ENCODE measurements around the gene LGMN.

The LGMN gene

GRCh38 chr14:92668276-92668973 is 80.0 kb downstream of the LGMN start:
- Mint-ChIP-seq H3K4me1 (ENCODE audit: low read depth in 2 of 2) (peaks cover 34 to 38% of the 10 kb centered on the region in 2 donors), H3K4me3 (no peak overlapping the region), H3K27ac (peak overlapping the region; percentile 77 to 87), H3K36me3 (ENCODE audit: insufficient read depth) (peaks cover 40% of the 10 kb centered on the region), H3K27me3 (no peaks in the 10 kb centered on the region), H3K9me3 (no peaks in the 10 kb centered on the region)
- ATAC-seq (replicated peaks) (no peak), DNase-seq (no peak)

GRCh38 chr14:92666251-92666650 is 82.2 kb downstream of the LGMN start:
- ATAC-seq (replicated peaks), result no peak
- H3K9me3 Mint-ChIP-seq, result no peaks in the 10 kb centered on the region
- peaks cover 61% of the 10 kb centered on the region for H3K36me3 Mint-ChIP-seq (ENCODE audit: insufficient read depth)
- H3K27me3 Mint-ChIP-seq, result no peaks in the 10 kb centered on the region
- peak overlapping the region; percentile 85 to 87 for H3K27ac Mint-ChIP-seq
- H3K4me3 Mint-ChIP-seq, result no peak overlapping the region
- no peak for DNase-seq
- H3K4me1 Mint-ChIP-seq (ENCODE audit: low read depth in 2 of 2), result peaks cover 40 to 46% of the 10 kb centered on the region in 2 donors

- peaks cover 67% of the 10 kb centered on the region for H3K36me3 Mint-ChIP-seq (ENCODE audit: insufficient read depth)
- no peak for DNase-seq
These were observed 82.7 kb downstream of the LGMN start for GRCh38 chr14:92665661-92666110.

GRCh38 chr14:92663049-92663448 is 85.4 kb downstream of the LGMN start:
- Mint-ChIP-seq H3K4me1 (ENCODE audit: low read depth in 2 of 2) (peaks cover 35 to 40% of the 10 kb centered on the region in 2 donors), H3K36me3 (ENCODE audit: insufficient read depth) (peaks cover 78% of the 10 kb centered on the region), H3K27me3 (no peaks in the 10 kb centered on the region), H3K9me3 (no peaks in the 10 kb centered on the region), H3K4me3 (no peak overlapping the region), H3K27ac (peak overlapping the region; percentile 84 to 89)
- DNase-seq, result no peak
- ATAC-seq (replicated peaks), result no peak

More at GRCh38 chr14:92665661-92666110, 82.7 kb downstream of the LGMN start:
- Mint-ChIP-seq H3K4me3 (no peak overlapping the region), H3K4me1 (ENCODE audit: low read depth in 2 of 2) (peaks cover 36 to 42% of the 10 kb centered on the region in 2 donors), H3K27me3 (no peaks in the 10 kb centered on the region), H3K27ac (peak overlapping the region; percentile 85 to 87), H3K9me3 (no peaks in the 10 kb centered on the region)
- ATAC-seq (replicated peaks), result no peak

GRCh38 chr14:92660571-92660970 is 87.9 kb downstream of the LGMN start:
- Mint-ChIP-seq H3K4me3 (no peak overlapping the region), H3K4me1 (ENCODE audit: low read depth in 2 of 2) (peaks cover 48 to 54% of the 10 kb centered on the region in 2 donors), H3K27me3 (no peaks in the 10 kb centered on the region), H3K9me3 (no peaks in the 10 kb centered on the region), H3K27ac (peak overlapping the region; percentile 91 to 97), H3K36me3 (ENCODE audit: insufficient read depth) (peaks cover 81% of the 10 kb centered on the region)
- DNase-seq (no peak), ATAC-seq (replicated peaks) (no peak)

GRCh38 chr14:92659765-92660561 is 88.5 kb downstream of the LGMN start:
- DNase-seq, result no peak
- peaks cover 78% of the 10 kb centered on the region for H3K36me3 Mint-ChIP-seq (ENCODE audit: insufficient read depth)
- no peaks in the 10 kb centered on the region for H3K9me3 Mint-ChIP-seq
- H3K4me1 Mint-ChIP-seq (ENCODE audit: low read depth in 2 of 2), result peaks cover 52 to 57% of the 10 kb centered on the region in 2 donors
- ATAC-seq (replicated peaks), result peak; percentile 57
- H3K27me3 Mint-ChIP-seq, result no peaks in the 10 kb centered on the region
- peak overlapping the region; percentile 91 to 97 for H3K27ac Mint-ChIP-seq
- no peak overlapping the region for H3K4me3 Mint-ChIP-seq

- ATAC-seq (replicated peaks), result no peak
- Mint-ChIP-seq H3K27ac (peak overlapping the region; percentile 91 to 97), H3K4me1 (ENCODE audit: low read depth in 2 of 2) (peaks cover 53 to 58% of the 10 kb centered on the region in 2 donors), H3K36me3 (ENCODE audit: insufficient read depth) (peaks cover 70% of the 10 kb centered on the region), H3K27me3 (no peaks in the 10 kb centered on the region), H3K4me3 (no peak overlapping the region), H3K9me3 (no peaks in the 10 kb centered on the region)
- DNase-seq, result no peak
These were observed 89.7 kb downstream of the LGMN start for GRCh38 chr14:92658684-92659083.

GRCh38 chr14:92658160-92658559 is 90.3 kb downstream of the LGMN start:
- ATAC-seq (replicated peaks) (no peak), DNase-seq (no peak)
- Mint-ChIP-seq H3K9me3 (no peaks in the 10 kb centered on the region), H3K4me1 (ENCODE audit: low read depth in 2 of 2) (peaks cover 58 to 62% of the 10 kb centered on the region in 2 donors), H3K27me3 (no peaks in the 10 kb centered on the region), H3K36me3 (ENCODE audit: insufficient read depth) (peaks cover 69% of the 10 kb centered on the region), H3K4me3 (no peak overlapping the region), H3K27ac (peak overlapping the region; percentile 91 to 97)

- Mint-ChIP-seq H3K4me1 (ENCODE audit: low read depth in 2 of 2) (peaks cover 62% of the 10 kb centered on the region in 2 donors), H3K9me3 (no peaks in the 10 kb centered on the region), H3K27ac (peak overlapping the region; percentile 91 to 97), H3K27me3 (no peaks in the 10 kb centered on the region), H3K36me3 (ENCODE audit: insufficient read depth) (peaks cover 64% of the 10 kb centered on the region), H3K4me3 (peak overlapping the region in 1 of 2 donors; percentile 27)
- DNase-seq (no peak), ATAC-seq (replicated peaks) (no peak)
These were observed 90.8 kb downstream of the LGMN start for GRCh38 chr14:92657457-92658142.

- H3K27me3 Mint-ChIP-seq, result no peaks in the 10 kb centered on the region
- DNase-seq (no peak), ATAC-seq (replicated peaks) (no peak)
- peak overlapping the region in 1 of 2 donors; percentile 84 for H3K4me3 Mint-ChIP-seq
- no peaks in the 10 kb centered on the region for H3K9me3 Mint-ChIP-seq
- H3K27ac Mint-ChIP-seq, result peak overlapping the region; percentile 91 to 97
- H3K4me1 Mint-ChIP-seq (ENCODE audit: low read depth in 2 of 2), result peaks cover 65 to 66% of the 10 kb centered on the region in 2 donors
- H3K36me3 Mint-ChIP-seq (ENCODE audit: insufficient read depth), result peaks cover 63% of the 10 kb centered on the region
These were observed 91.9 kb downstream of the LGMN start for GRCh38 chr14:92656306-92657081.

- H3K9me3 Mint-ChIP-seq, result no peaks in the 10 kb centered on the region
- peaks cover 62% of the 10 kb centered on the region for H3K36me3 Mint-ChIP-seq (ENCODE audit: insufficient read depth)
- H3K27ac Mint-ChIP-seq, result peak overlapping the region; percentile 91 to 97
- no peaks in the 10 kb centered on the region for H3K27me3 Mint-ChIP-seq
- no peak for ATAC-seq (replicated peaks)
- DNase-seq, result no peak
- peaks cover 71 to 73% of the 10 kb centered on the region in 2 donors for H3K4me1 Mint-ChIP-seq (ENCODE audit: low read depth in 2 of 2)
- H3K4me3 Mint-ChIP-seq, result peak overlapping the region; percentile 39 to 84
These were observed 92.8 kb downstream of the LGMN start for GRCh38 chr14:92655419-92656201.

GRCh38 chr14:92654239-92654901 is 94.1 kb downstream of the LGMN start:
- Mint-ChIP-seq H3K9me3 (no peaks in the 10 kb centered on the region), H3K4me3 (peak overlapping the region; percentile 76 to 84), H3K4me1 (ENCODE audit: low read depth in 2 of 2) (peaks cover 76 to 82% of the 10 kb centered on the region in 2 donors), H3K27ac (peak overlapping the region; percentile 91 to 97), H3K36me3 (ENCODE audit: insufficient read depth) (peaks cover 55% of the 10 kb centered on the region), H3K27me3 (no peaks in the 10 kb centered on the region)
- DNase-seq, result no peak
- ATAC-seq (replicated peaks), result no peak
